Stomach (tissue), 9 donors: ENCODE measurements around the gene CISD2. TPM values are rescaled to one million over a fixed set of nuclear protein-coding genes. Genes with fewer than 3 reads are reported as not detected.
"Not testable (repeated sequence)": the region's sequence is repeated elsewhere in the genome, so short reads cannot be mapped to it uniquely, and the experiment has no call there.

Experiments
- DNase-seq, 2 donors: peaks; one replicate each; pipeline versions ENCODE4 v3.0.0 to v3.0.0-alpha.2; 2013 to 2019
- H3K27ac ChIP-seq, 5 donors: fragments of 200-600 bp in 4 of 5; sonication (generic) in 4 of 5; one replicate each; pipeline ENCODE4 v1.5.1; 2013 to 2019; ENCODE audit warnings: mild to moderate bottlenecking in 1 of 5, moderate library complexity in 1 of 5
- H3K27me3 ChIP-seq, 3 donors: fragments of 200-600 bp; sonication (generic); one replicate each; pipeline ENCODE4 v1.5.1; 2017 to 2019; ENCODE audit warnings: mixed run types in 1 of 3
- H3K36me3 ChIP-seq, 4 donors: fragments of 200-600 bp; sonication (generic); 1 replicate in 3 of 4; 2 replicates in 1 of 4; pipeline ENCODE4 v1.5.1; 2016 to 2019
- H3K4me1 ChIP-seq, 4 donors: fragments of 200-600 bp; sonication (generic); one replicate each; pipeline ENCODE4 v1.5.1; 2016 to 2019
- H3K4me3 ChIP-seq, 4 donors: fragments of 200-600 bp; sonication (generic) in 3 of 4; one replicate each; pipeline ENCODE4 v1.5.1; 2016 to 2019; ENCODE audit warnings: mild to moderate bottlenecking in 1 of 4
- H3K9me3 ChIP-seq, 4 donors: fragments of 200-600 bp; sonication (generic); one replicate each; pipeline ENCODE4 v1.5.1; 2016 to 2019
- EP300 ChIP-seq: sonication (generic); formaldehyde crosslinking; IDR thresholded peaks from one replicate; pipeline ENCODE4 v1.6.1; 2017; ENCODE audit warnings: antibody characterized with exemption
- POLR2A ChIP-seq, 4 donors: fragments of 450-650 bp; IDR thresholded peaks; one replicate each; pipeline ENCODE4 v1.6.1; 2016; ENCODE audit warnings: antibody characterized with exemption in 4 of 4, control low read depth in 2 of 4, mild to moderate bottlenecking in 1 of 4, moderate library complexity in 1 of 4
- POLR2AphosphoS5 ChIP-seq, 3 donors: sonication (generic); formaldehyde crosslinking; IDR thresholded peaks; one replicate each; pipeline ENCODE4 v1.6.1; 2016; ENCODE audit warnings: antibody characterized with exemption in 3 of 3
- WGBS, 5 donors: extraction: QIAGEN DNeasy Blood & Tissue Kit in 3 of 5; methylation state at CpG; one replicate each; pipeline versions ENCODE4 v1.1.5 to v1.1.7; 2013 to 2018; 5-methylcytosine and 5-hydroxymethylcytosine counted together
- intact Hi-C: fragments of 100-400 bp; cut with DNase I; formaldehyde crosslinking; loops from one replicate; pipeline ENCODE4 v1.15.1; 2023; ENCODE audit warnings: low total_unique reads
- polyA plus RNA-seq, 3 donors: library from polyadenylated mRNA; stranded (reverse); fragments of 200-250 nt; gene quantifications; one replicate each; pipeline ENCODE4 v1.2.3, GENCODE V29; 2013
- total RNA-seq, 5 donors: library from RNA; depleted of rRNA; stranded (reverse); fragments of >200 nt; gene quantifications; one replicate each; pipeline versions ENCODE4 v1.1.0 to v1.2.3, GENCODE V29; 2014 to 2016
- TF ChIP-seq, protein P1 (sequence below), 7 experiments: fragments of 450-650 bp in 4 of 7; fragments of 200-600 bp in 3 of 7; sonication (generic) in 3 of 7; IDR thresholded peaks; one replicate each; pipeline ENCODE4 v1.5.1; 2016 to 2019; ENCODE audit warnings: antibody characterized with exemption in 7 of 7, control low read depth in 2 of 7, mild to moderate bottlenecking in 1 of 7
- donor health status: healthy with polysubstance abuse.
- donor health status: Bipolar disorder and iron deficiency.
- donor health status: healthy.

Gene CISD2
- total and polyA plus RNA-seq, 8 donors: 1.3 to 25.5 (median 14.1) TPM; not detected in 1

DNA sequence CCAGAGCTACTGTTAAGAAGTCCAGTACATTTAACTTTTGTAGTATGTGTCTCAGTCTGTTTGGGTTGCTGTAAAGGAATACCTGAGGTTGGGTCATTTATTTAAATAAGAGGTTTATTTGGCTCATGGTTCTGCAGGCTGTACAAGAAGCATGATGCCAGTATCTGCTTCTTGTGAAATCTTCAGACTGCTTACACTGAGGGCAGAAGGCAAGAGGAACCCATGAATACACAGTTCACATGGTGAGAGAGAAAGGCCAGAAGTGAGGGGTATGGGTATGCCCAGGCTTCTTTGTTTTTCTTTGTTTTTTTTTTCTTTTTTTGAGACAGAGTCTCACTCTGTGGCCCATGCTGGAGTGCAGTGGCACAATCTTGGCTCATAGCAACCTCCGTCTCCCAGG, 6.0 kb upstream of the CISD2 start:
- no peak overlapping the region for H3K4me3 ChIP-seq
- intact Hi-C loops: no loop called here
- no peaks in the 10 kb centered on the region for H3K36me3 ChIP-seq
- TF ChIP-seq, protein P1, sequence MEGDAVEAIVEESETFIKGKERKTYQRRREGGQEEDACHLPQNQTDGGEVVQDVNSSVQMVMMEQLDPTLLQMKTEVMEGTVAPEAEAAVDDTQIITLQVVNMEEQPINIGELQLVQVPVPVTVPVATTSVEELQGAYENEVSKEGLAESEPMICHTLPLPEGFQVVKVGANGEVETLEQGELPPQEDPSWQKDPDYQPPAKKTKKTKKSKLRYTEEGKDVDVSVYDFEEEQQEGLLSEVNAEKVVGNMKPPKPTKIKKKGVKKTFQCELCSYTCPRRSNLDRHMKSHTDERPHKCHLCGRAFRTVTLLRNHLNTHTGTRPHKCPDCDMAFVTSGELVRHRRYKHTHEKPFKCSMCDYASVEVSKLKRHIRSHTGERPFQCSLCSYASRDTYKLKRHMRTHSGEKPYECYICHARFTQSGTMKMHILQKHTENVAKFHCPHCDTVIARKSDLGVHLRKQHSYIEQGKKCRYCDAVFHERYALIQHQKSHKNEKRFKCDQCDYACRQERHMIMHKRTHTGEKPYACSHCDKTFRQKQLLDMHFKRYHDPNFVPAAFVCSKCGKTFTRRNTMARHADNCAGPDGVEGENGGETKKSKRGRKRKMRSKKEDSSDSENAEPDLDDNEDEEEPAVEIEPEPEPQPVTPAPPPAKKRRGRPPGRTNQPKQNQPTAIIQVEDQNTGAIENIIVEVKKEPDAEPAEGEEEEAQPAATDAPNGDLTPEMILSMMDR (IDR thresholded peaks at IDR 0.05): no peak
- no peak for DNase-seq
- no peaks in the 10 kb centered on the region for H3K27me3 ChIP-seq
- 89 to 100% (median 100%) methylated on average over 1 of the region's 1 CpG for WGBS, 5 donors
- H3K27ac ChIP-seq: no peak overlapping the region
- H3K4me1 ChIP-seq: peaks cover 4 to 7% (median 5%) of the 10 kb centered on the region in 4 donors
- H3K9me3 ChIP-seq: peaks cover 0 to 18% (median 11%) of the 10 kb centered on the region in 4 donors

DNA sequence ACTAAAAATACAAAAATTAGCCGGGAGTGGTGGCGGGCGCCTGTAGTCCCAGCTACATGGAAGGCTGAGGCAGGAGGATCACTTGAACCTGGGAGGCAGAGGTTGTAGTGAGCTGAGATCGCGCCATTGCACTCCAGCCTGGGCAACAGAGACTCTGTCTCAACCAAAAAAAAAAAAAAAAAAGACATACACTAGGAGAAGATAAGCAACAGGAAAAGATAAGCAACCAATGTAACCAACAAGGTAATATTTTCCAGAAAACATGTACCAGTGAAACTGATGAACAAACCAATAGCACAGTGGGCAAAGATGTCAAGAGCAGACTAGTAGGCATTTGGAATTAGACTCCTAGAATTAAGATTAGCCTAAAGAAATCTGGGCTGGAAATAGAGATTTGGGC, 3.5 kb upstream of the CISD2 start:
- H3K27me3 ChIP-seq, DNase-seq, H3K36me3 ChIP-seq, H3K4me3 ChIP-seq, H3K27ac ChIP-seq, H3K9me3 ChIP-seq, intact Hi-C loops: not testable (repeated sequence)
- 94 to 99% (median 98%) methylated on average over 5 of the region's 5 CpGs for WGBS, 5 donors
- peaks cover 18 to 20% (median 18%) of the 10 kb centered on the region in 4 donors for H3K4me1 ChIP-seq

DNA sequence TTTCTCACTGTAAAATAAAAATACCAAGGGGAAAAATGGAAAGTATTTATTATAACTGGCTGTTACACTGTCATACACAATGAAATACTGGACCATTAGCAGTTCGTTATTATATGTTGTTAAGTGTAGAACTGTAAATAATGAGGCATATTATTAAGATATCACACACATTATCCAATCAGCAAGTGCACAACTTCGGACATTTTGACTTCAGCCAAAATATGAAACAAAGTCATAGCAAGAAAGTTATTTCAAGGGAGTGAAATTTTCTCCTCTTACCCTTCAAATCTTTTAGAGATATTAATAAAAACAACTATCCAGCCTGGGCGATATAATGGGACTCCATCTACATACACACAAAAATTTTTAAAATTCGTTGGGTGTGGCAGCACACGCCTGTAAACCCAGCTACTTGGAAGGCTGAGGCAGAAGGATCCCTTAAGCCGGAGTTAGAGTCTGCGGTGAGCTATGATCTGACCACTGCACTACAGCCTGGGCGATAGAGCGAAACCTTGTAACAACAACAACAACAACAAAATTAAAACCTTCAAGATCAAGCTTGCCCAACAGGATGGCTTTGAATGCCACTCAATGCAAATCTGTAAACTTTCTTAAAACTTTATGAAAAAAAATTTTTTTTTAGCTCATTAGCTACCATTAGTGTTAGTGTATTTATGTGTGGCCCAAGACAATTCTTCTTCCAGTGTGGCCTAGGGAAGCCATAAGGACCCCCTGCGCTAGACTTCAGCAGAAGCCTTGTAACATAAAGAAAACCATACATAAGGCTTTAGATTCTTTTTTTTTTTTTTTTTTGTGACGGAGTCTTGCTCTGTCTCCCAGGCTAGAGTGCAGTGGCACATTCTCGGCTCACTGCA, 1.3 kb upstream of the CISD2 start:
- Histone ChIP-seq H3K4me3 (peak overlapping the region; percentile 55 to 75 (median 70)), H3K4me1 (peaks cover 18 to 28% (median 19%) of the 10 kb centered on the region in 4 donors), H3K27me3 (no peaks in the 10 kb centered on the region), H3K9me3 (no peaks in the 10 kb centered on the region), H3K27ac (peak overlapping the region; percentile 92 to 98 (median 98)), H3K36me3 (no peaks in the 10 kb centered on the region)
- DNase-seq: no peak
- intact Hi-C loops: no loop called here
- 75 to 82% (median 78%) methylated on average over 12 of the region's 12 CpGs for WGBS, 5 donors
- TF ChIP-seq POLR2A (IDR thresholded peaks at IDR 0.05): no peak
- no peak for TF ChIP-seq EP300
- TF ChIP-seq POLR2AphosphoS5 (IDR thresholded peaks at IDR 0.05): no peak
- TF ChIP-seq, protein P1 (IDR thresholded peaks at IDR 0.05): no peak

DNA sequence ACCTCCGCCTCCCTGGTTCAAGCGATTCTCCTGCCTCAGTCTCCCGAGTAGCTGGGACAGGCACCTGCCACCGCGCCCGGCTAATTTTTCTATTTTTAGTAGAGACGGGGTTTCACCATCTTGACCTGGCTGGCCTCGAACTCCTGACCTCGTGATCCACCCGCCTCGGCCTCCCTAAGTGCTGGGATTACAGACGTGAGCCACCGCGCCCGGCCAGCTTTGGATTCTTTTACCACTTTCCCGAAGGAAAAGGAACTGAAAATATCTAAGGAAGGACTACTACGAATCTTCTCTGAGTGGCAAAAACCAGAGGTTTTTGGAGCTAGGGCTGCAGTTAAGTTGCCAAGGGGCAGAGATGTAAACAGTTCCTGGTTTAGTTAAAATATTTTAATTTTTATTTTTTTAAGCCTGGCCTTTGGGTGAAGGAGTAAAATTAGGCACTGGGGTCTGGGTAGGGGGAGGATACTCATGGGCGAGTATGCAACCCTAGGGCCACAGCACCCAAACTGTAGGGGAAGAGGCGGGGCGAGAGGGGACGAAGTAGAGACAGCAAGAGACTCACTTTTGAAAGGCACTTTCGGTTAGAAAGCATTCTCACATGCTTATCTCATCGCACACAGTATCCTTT, 525 bp upstream of the CISD2 start:
- Histone ChIP-seq H3K9me3 (no peaks in the 10 kb centered on the region), H3K4me3 (peak overlapping the region; percentile 55 to 75 (median 70)), H3K27me3 (no peaks in the 10 kb centered on the region), H3K4me1 (peaks cover 18 to 28% (median 19%) of the 10 kb centered on the region in 4 donors), H3K36me3 (peaks cover 0 to 4% (median 0%) of the 10 kb centered on the region in 4 donors), H3K27ac (peak overlapping the region; percentile 92 to 98 (median 98))
- intact Hi-C loops: no loop called here
- WGBS, 5 donors: 6 to 15% (median 9%) methylated on average over 23 of the region's 23 CpGs
- DNase-seq: no peak
- TF ChIP-seq, protein P1 (IDR thresholded peaks at IDR 0.05): no peak
- TF ChIP-seq EP300: no peak
- no peak for TF ChIP-seq POLR2A (IDR thresholded peaks at IDR 0.05)
- TF ChIP-seq POLR2AphosphoS5 (IDR thresholded peaks at IDR 0.05): no peak
